CD14-positive monocyte (primary cell): Measurements from ENCODE around the gene WHRN. TPM values are rescaled to one million over a fixed set of nuclear protein-coding genes. Genes with fewer than 3 reads are reported as not detected.

Experiments used
- DNase-seq, 3 donors: peaks; one replicate each; pipeline ENCODE4 v3.0.0-alpha.2; 2011 to 2022
- H2AFZ ChIP-seq: 2 replicates; pipeline ENCODE4 v1.6.0; 2012; ENCODE audit warnings: mild to moderate bottlenecking, low read depth, low read length, inconsistent platforms; ENCODE audit not compliant: insufficient read depth, poor library complexity, severe bottlenecking
- H3K27ac ChIP-seq, 2 donors: 1 replicate in 1 of 2; 2 replicates in 1 of 2; pipeline ENCODE4 v1.5.1; 2012 to 2013; ENCODE audit warnings: low read length in 2 of 2, control low read depth in 1 of 2, inconsistent platforms in 1 of 2, low read depth in 1 of 2, mild to moderate bottlenecking in 1 of 2
- H3K27me3 ChIP-seq, 2 donors: one replicate each; pipeline versions ENCODE4 v1.6.0 to v1.6.1; 2011 to 2013; ENCODE audit warnings: low read length in 2 of 2; ENCODE audit not compliant: control insufficient read depth in 2 of 2, insufficient read depth in 2 of 2
- H3K36me3 ChIP-seq, 2 donors: replicated peaks in 1 of 2; 1 replicate in 1 of 2; 2 replicates in 1 of 2; pipeline versions ENCODE4 v1.5.1 to v1.6.1; 2012 to 2013; ENCODE audit warnings: low read length in 2 of 2, control low read depth in 1 of 2, inconsistent platforms in 1 of 2, mild to moderate bottlenecking in 1 of 2; ENCODE audit not compliant: insufficient read depth in 2 of 2, control insufficient read depth in 1 of 2
- H3K4me1 ChIP-seq, 2 donors: 1 replicate in 1 of 2; 2 replicates in 1 of 2; pipeline versions ENCODE4 v1.5.1 to v1.6.1; 2012 to 2013; ENCODE audit warnings: low read length in 2 of 2, control low read depth in 1 of 2, inconsistent platforms in 1 of 2, mild to moderate bottlenecking in 1 of 2, moderate library complexity in 1 of 2; ENCODE audit not compliant: insufficient read depth in 2 of 2, control insufficient read depth in 1 of 2
- H3K4me2 ChIP-seq: replicated peaks from 2 replicates; pipeline ENCODE3; 2012; ENCODE audit warnings: low read length, moderate library complexity, mild to moderate bottlenecking; ENCODE audit not compliant: poor library complexity, severe bottlenecking; ENCODE audit errors: extremely low read depth
- H3K4me3 ChIP-seq, 3 experiments: fragments of 200-600 bp in 1 of 3; sonication (generic) in 1 of 3; replicated peaks in 1 of 3; 1 replicate in 2 of 3; 2 replicates in 1 of 3; pipeline ENCODE4 v1.5.1; 2011 to 2013; ENCODE audit warnings: low read length in 3 of 3, mild to moderate bottlenecking in 3 of 3, control low read depth in 2 of 3, low read depth in 2 of 3, inconsistent platforms in 1 of 3, moderate library complexity in 1 of 3
- H3K79me2 ChIP-seq: 2 replicates; pipeline ENCODE4 v1.6.0; 2012; ENCODE audit warnings: mild to moderate bottlenecking, control low read depth, inconsistent platforms, low read length, moderate library complexity; ENCODE audit not compliant: insufficient read depth
- H3K9ac ChIP-seq: 2 replicates; pipeline ENCODE4 v1.6.0; 2017; ENCODE audit warnings: low read length, mild to moderate bottlenecking; ENCODE audit not compliant: insufficient read depth, poor library complexity, severe bottlenecking
- H3K9me3 ChIP-seq, 2 donors: replicated peaks in 1 of 2; 1 replicate in 1 of 2; 2 replicates in 1 of 2; pipeline versions ENCODE4 v1.5.1 to v1.6.1; 2012 to 2013; ENCODE audit warnings: low read length in 2 of 2, control low read depth in 1 of 2; ENCODE audit not compliant: control insufficient read depth in 1 of 2, insufficient read depth in 1 of 2
- H4K20me1 ChIP-seq: 2 replicates; pipeline ENCODE4 v1.6.0; 2012; ENCODE audit warnings: mild to moderate bottlenecking, low read length, control low read depth, moderate library complexity; ENCODE audit not compliant: insufficient read depth
- H3K27ac Mint-ChIP-seq, 7 donors: one replicate each; pipeline ENCODE4 v1.8.0; 2020; ENCODE audit warnings: mild to moderate bottlenecking in 7 of 7, mixed read lengths in 7 of 7, moderate library complexity in 6 of 7, inconsistent platforms in 2 of 7
- H3K27me3 Mint-ChIP-seq, 3 donors: one replicate each; pipeline ENCODE4 v1.8.0; 2021 to 2022; ENCODE audit warnings: low read depth in 3 of 3, mild to moderate bottlenecking in 3 of 3, mixed read lengths in 3 of 3, moderate library complexity in 3 of 3, inconsistent platforms in 1 of 3
- H3K36me3 Mint-ChIP-seq, 2 donors: one replicate each; pipeline ENCODE4 v1.8.0; 2020; ENCODE audit warnings: mixed read lengths in 2 of 2, inconsistent platforms in 1 of 2, mild to moderate bottlenecking in 1 of 2
- H3K4me1 Mint-ChIP-seq: one replicate; pipeline ENCODE4 v1.8.0; 2020; ENCODE audit warnings: mild to moderate bottlenecking, mixed read lengths
- H3K4me3 Mint-ChIP-seq, 2 donors: one replicate each; pipeline ENCODE4 v1.8.0; 2020; ENCODE audit warnings: mild to moderate bottlenecking in 2 of 2, mixed read lengths in 2 of 2, moderate library complexity in 1 of 2
- H3K9me3 Mint-ChIP-seq, 7 donors: one replicate each; pipeline ENCODE4 v1.8.0; 2020 to 2022; ENCODE audit warnings: mixed read lengths in 7 of 7, mild to moderate bottlenecking in 6 of 7, moderate library complexity in 6 of 7, inconsistent platforms in 2 of 7
- CTCF ChIP-seq: fragments of 200-600 bp; IDR thresholded peaks from one replicate; pipeline ENCODE4 v1.8.0; 2022; ENCODE audit warnings: antibody characterized with exemption, mild to moderate bottlenecking
- WGBS: methylation state at CpG from one replicate; pipeline ENCODE4 v1.1.5; 2013; ENCODE audit warnings: missing lambda C conversion rate; ENCODE audit not compliant: insufficient coverage; 5-methylcytosine and 5-hydroxymethylcytosine counted together
- intact Hi-C, 2 donors: fragments of 100-400 bp; cut with micrococcal nuclease; formaldehyde crosslinking; loops; one replicate each; pipeline versions ENCODE4 v1.15.0 to v1.15.1; 2023
- polyA plus RNA-seq, 3 donors: library from polyadenylated mRNA; depleted of rRNA in 1 of 3; unstranded in 2 of 3; stranded (reverse) in 1 of 3; fragments of 300-500 nt in 2 of 3; fragments of >200 nt in 1 of 3; fragmentation: Illumina TruSeq in 2 of 3; gene quantifications; 1 replicate in 2 of 3; 2 replicates in 1 of 3; pipeline ENCODE4 v1.2.3, GENCODE V29; 2012 to 2021

Gene WHRN
- polyA plus RNA-seq, 3 donors = 0.13 to 0.59 (median 0.30) TPM

- peak overlapping the region in 1 of 7 donors; percentile 46 for H3K27ac Mint-ChIP-seq
- no peak for DNase-seq
- H3K36me3 Mint-ChIP-seq = no peaks in the 10 kb centered on the region
- intact Hi-C loops = no loop called here
- H3K4me1 Mint-ChIP-seq = peaks cover 5% of the 10 kb centered on the region
- Histone ChIP-seq H3K27me3 (no peaks in the 10 kb centered on the region), H3K4me1 (no peaks in the 10 kb centered on the region), H3K4me2 (no peak overlapping the region), H3K9ac (no peak overlapping the region), H3K79me2 (no peaks in the 10 kb centered on the region), H3K27ac (no peak overlapping the region), H3K4me3 (no peak overlapping the region), H3K36me3 (no peaks in the 10 kb centered on the region), H3K9me3 (no peaks in the 10 kb centered on the region), H2AFZ (no peak overlapping the region), H4K20me1 (no peaks in the 10 kb centered on the region)
- peaks cover 0 to 6% (median 1%) of the 10 kb centered on the region in 3 donors for H3K27me3 Mint-ChIP-seq
- no peak for TF ChIP-seq CTCF
- H3K4me3 Mint-ChIP-seq = no peak overlapping the region
- 94% methylated on average over 3 of the region's 4 CpGs for WGBS
- peaks cover 0 to 7% (median 3%) of the 10 kb centered on the region in 7 donors for H3K9me3 Mint-ChIP-seq
Measured at GRCh38 chr9:114465417-114465816, 39.9 kb downstream of the WHRN start.

- Mint-ChIP-seq H3K27me3 (peaks cover 0 to 2% (median 1%) of the 10 kb centered on the region in 3 donors), H3K27ac (no peak overlapping the region), H3K4me1 (peaks cover 5% of the 10 kb centered on the region), H3K36me3 (no peaks in the 10 kb centered on the region), H3K4me3 (no peak overlapping the region), H3K9me3 (peaks cover 0 to 4% (median under 1%) of the 10 kb centered on the region in 7 donors)
- Histone ChIP-seq H2AFZ (no peak overlapping the region), H3K79me2 (no peaks in the 10 kb centered on the region), H3K4me3 (no peak overlapping the region), H3K27ac (no peak overlapping the region), H3K9ac (no peak overlapping the region), H3K9me3 (no peaks in the 10 kb centered on the region), H4K20me1 (no peaks in the 10 kb centered on the region), H3K27me3 (no peaks in the 10 kb centered on the region), H3K4me2 (no peak overlapping the region), H3K36me3 (no peaks in the 10 kb centered on the region), H3K4me1 (no peaks in the 10 kb centered on the region)
- intact Hi-C loops = no loop called here
- DNase-seq = no peak
- no peak for TF ChIP-seq CTCF
- WGBS = 100% methylated on average over 2 of the region's 5 CpGs
Measured at GRCh38 chr9:114464281-114465051, 40.8 kb downstream of the WHRN start.
